HUES64 (cell line): ENCODE results near the gene SFXN2. TPM values are rescaled to one million over a fixed set of nuclear protein-coding genes. Genes with fewer than 3 reads are reported as not detected.
A peak's percentile ranks its signal among the peaks of the same experiment; 100 is the strongest.
"Not testable (repeated sequence)": the region's sequence is repeated elsewhere in the genome, so short reads cannot be mapped to it uniquely, and the experiment has no call there.

Experiments used
- H3K27ac ChIP-seq: 2 replicates; pipeline ENCODE4 v1.7.0; 2013; ENCODE audit warnings: low read depth, low read length, inconsistent platforms
- H3K27me3 ChIP-seq: 2 replicates; pipeline ENCODE4 v1.6.1; 2013; ENCODE audit warnings: mild to moderate bottlenecking, low read length; ENCODE audit not compliant: insufficient read depth
- H3K36me3 ChIP-seq: 2 replicates; pipeline ENCODE4 v1.6.1; 2013; ENCODE audit warnings: mild to moderate bottlenecking, low read length; ENCODE audit not compliant: insufficient read depth
- H3K4me1 ChIP-seq: 2 replicates; pipeline ENCODE4 v1.6.1; 2013; ENCODE audit warnings: mild to moderate bottlenecking, low read length, moderate library complexity; ENCODE audit not compliant: insufficient read depth
- H3K4me3 ChIP-seq: 2 replicates; pipeline ENCODE4 v1.5.1; 2013; ENCODE audit warnings: mild to moderate bottlenecking, low read length, moderate library complexity
- H3K9ac ChIP-seq: 2 replicates; pipeline ENCODE4 v1.6.1; 2013; ENCODE audit warnings: mild to moderate bottlenecking, low read depth, low read length
- H3K9me3 ChIP-seq: 2 replicates; pipeline ENCODE4 v1.6.1; 2013; ENCODE audit warnings: low read depth, low read length; ENCODE audit not compliant: insufficient read depth
- WGBS: fragments of 150-250, 120-280 bp; methylation state at CpG from one replicate; pipeline ENCODE4 v1.1.7; 2013; ENCODE audit warnings: missing lambda C conversion rate; 5-methylcytosine and 5-hydroxymethylcytosine counted together
- polyA plus RNA-seq, 2 experiments: library from polyadenylated mRNA; stranded (reverse); fragments of 50-300 nt; gene quantifications; one replicate each; pipeline ENCODE4 v1.2.3, GENCODE V29; 2013

SFXN2 gene, protein sequence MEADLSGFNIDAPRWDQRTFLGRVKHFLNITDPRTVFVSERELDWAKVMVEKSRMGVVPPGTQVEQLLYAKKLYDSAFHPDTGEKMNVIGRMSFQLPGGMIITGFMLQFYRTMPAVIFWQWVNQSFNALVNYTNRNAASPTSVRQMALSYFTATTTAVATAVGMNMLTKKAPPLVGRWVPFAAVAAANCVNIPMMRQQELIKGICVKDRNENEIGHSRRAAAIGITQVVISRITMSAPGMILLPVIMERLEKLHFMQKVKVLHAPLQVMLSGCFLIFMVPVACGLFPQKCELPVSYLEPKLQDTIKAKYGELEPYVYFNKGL
- polyA plus RNA-seq (2013, experiment 1 of 2), result 16.4 TPM
- 14.4 TPM for polyA plus RNA-seq (2013, experiment 2 of 2)

GRCh38 chr10:102714621-102715455 lies at the start of gene SFXN2:
TSS of gene SFXN2 (plus strand) at chr10:102714636. CDS start at chr10:102726637, 12,001 bp downstream.
- Histone ChIP-seq H3K4me3 (peak within 1 kb of the TSS; percentile 85), H3K27ac (peak within 1 kb of the TSS; percentile 82), H3K9me3 (no peaks in the 10 kb centered on the region), H3K9ac (peak within 1 kb of the TSS; percentile 91), H3K36me3 (peaks cover 7% of the 10 kb centered on the region), H3K4me1 (peaks cover 32% of the 10 kb centered on the region), H3K27me3 (no peaks in the 10 kb centered on the region)
- WGBS, result 3% methylated on average over 46 of the region's 46 CpGs

DNA sequence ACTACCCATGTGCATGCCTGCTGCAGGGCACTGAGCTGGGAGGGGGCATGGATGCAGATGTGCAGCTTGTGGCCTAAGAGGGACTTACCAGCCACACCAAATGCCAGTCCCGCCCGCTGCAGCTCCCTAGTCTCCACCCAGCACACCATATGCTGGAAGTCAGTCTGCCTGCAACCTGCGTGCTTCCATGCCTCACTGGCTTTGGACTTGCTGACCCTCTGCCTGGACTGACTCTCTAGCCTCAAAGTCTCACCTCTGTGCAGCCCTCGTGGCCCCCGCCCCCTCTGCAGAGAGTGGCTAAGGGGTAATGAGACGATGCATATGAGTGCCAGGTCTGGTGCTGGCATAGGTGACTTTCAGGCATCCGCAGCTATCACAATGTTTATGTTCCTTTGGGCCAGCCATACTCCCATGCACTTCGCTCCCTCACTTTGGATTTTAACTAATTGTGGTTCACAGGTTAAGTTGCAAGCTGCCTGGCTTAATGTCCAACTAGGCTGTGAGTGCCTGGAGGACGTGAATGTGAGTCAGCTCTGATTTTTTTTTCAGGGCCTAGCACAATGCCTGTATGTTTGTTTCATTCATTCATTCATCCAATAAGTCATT lies 48.4 kb upstream of the SFXN2 start:
- Histone ChIP-seq H3K36me3 (no peaks in the 10 kb centered on the region), H3K9ac (no peak overlapping the region), H3K27me3 (no peaks in the 10 kb centered on the region), H3K4me3 (no peak overlapping the region), H3K27ac (no peak overlapping the region), H3K9me3 (no peaks in the 10 kb centered on the region), H3K4me1 (peaks cover 11% of the 10 kb centered on the region)
- 91% methylated on average over 9 of the region's 9 CpGs for whole genome bisulfite sequencing

- not testable (repeated sequence) for H3K4me3 ChIP-seq, H3K9ac ChIP-seq, H3K27ac ChIP-seq, H3K36me3 ChIP-seq, H3K9me3 ChIP-seq, H3K27me3 ChIP-seq
- H3K4me1 ChIP-seq, result peaks cover 13% of the 10 kb centered on the region
- 99% methylated on average over 4 of the region's 4 CpGs for WGBS
Measured at GRCh38 chr10:102667411-102667810, 47.0 kb upstream of the SFXN2 start.

GRCh38 chr10:102668326-102669107 lies 45.9 kb upstream of the SFXN2 start:
- Histone ChIP-seq H3K9me3 (no peaks in the 10 kb centered on the region), H3K4me3 (no peak overlapping the region), H3K9ac (no peak overlapping the region), H3K27me3 (no peaks in the 10 kb centered on the region), H3K4me1 (peaks cover 17% of the 10 kb centered on the region), H3K36me3 (no peaks in the 10 kb centered on the region), H3K27ac (no peak overlapping the region)
- WGBS, result 87% methylated on average over 10 of the region's 10 CpGs

DNA sequence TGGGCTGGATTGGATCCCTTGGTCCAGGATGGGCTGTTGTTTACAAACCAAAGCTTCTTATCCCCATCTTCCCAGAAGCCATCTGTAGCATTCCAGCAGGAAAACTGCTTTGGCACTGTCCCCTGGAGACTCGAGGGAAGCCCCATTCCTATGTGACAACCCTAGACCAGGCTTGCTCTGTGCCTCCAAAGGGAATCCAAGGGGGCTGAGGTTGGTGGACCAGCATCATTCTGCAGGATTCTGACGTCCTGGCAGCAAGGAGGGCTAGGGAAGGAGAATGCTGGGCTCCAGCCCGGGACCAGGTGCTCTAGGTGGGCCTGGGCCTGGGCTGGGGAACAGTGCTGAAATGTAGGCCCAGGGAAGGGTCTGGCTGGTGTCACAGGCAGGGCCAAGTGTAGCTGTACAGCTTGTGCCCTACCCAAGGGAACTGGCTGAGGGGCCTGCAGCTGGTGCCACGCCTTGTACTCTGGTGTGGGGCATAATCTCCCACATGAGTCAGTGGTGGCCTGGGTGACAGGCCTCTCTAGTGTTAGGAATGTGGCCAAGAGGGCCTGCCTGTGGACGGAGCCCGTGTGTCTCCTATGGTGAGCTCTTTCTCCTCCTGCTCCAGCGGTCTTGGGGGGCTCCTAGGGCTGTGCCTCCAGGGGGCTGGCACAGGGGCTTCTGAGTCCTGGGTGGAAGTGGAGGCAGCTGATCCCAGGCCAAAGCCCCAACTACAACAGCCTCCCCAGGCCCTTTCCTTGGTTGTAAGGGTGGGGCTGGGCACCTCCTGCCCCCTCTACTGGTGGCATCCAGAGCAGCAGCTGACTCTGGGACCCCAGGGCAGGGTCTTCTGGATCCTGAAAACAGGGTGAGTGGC lies 45.0 kb upstream of the SFXN2 start:
- 77% methylated on average over 7 of the region's 7 CpGs for WGBS
- Histone ChIP-seq H3K9ac (no peak overlapping the region), H3K4me1 (peaks cover 26% of the 10 kb centered on the region), H3K27ac (no peak overlapping the region), H3K27me3 (no peaks in the 10 kb centered on the region), H3K36me3 (no peaks in the 10 kb centered on the region), H3K9me3 (no peaks in the 10 kb centered on the region), H3K4me3 (no peak overlapping the region)

DNA sequence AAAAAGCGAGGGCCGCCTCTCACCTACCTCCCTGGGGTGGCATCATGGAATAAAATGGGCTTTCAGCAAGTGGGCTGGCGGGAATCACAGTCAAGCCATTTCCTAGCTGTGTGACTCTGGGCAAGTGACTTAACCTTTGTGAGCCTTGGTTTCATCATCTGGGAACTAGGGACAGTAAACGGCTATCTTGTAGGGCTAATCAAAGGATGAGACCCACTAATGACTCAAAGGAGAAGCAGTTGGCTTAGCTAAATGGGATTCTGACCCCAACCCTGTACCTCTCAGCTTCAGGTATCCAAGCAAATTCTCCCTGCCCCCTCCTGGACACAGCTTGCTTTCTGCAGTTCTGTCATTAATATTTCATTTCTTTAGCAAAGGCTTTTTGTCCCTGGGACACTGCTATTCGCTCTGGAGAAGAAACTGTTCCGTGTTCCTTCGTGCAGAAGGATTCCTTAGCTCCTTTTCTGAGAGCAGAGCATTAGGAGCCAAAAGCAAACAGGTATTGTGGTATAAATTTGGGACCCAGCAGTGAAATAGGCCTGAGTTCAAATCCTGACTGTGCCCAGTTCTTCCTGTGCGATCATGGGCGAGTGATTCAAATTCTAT lies 44.3 kb upstream of the SFXN2 start:
- Histone ChIP-seq H3K27ac (0 out of 2 replicates have a peak overlapping the region, but pooled peaks have one; percentile 23), H3K4me3 (no peak overlapping the region), H3K9ac (no peak overlapping the region), H3K36me3 (no peaks in the 10 kb centered on the region), H3K27me3 (no peaks in the 10 kb centered on the region), H3K4me1 (peaks cover 34% of the 10 kb centered on the region), H3K9me3 (no peaks in the 10 kb centered on the region)
- 67% methylated on average over 9 of the region's 9 CpGs for WGBS

- 58% methylated on average over 6 of the region's 6 CpGs for WGBS
- peaks cover 41% of the 10 kb centered on the region for H3K4me1 ChIP-seq
- H3K9ac ChIP-seq, result peak overlapping the region; percentile 26; the same call in 1 of the 2 replicates
Measured at GRCh38 chr10:102670871-102671434, 43.5 kb upstream of the SFXN2 start.

GRCh38 chr10:102673236-102673818 lies 41.1 kb upstream of the SFXN2 start:
- Histone ChIP-seq H3K9ac (no peak overlapping the region), H3K4me3 (no peak overlapping the region), H3K9me3 (no peaks in the 10 kb centered on the region), H3K27ac (peak overlapping the region; percentile 19; the same call in 1 of the 2 replicates), H3K4me1 (peaks cover 65% of the 10 kb centered on the region), H3K36me3 (no peaks in the 10 kb centered on the region), H3K27me3 (no peaks in the 10 kb centered on the region)
- 80% methylated on average over 13 of the region's 13 CpGs for WGBS

More at GRCh38 chr10:102670871-102671434, 43.5 kb upstream of the SFXN2 start:
- Histone ChIP-seq H3K4me3 (no peak overlapping the region), H3K9me3 (no peaks in the 10 kb centered on the region), H3K27ac (peak overlapping the region; percentile 1; the same call in 1 of the 2 replicates), H3K36me3 (no peaks in the 10 kb centered on the region), H3K27me3 (no peaks in the 10 kb centered on the region)

- Histone ChIP-seq H3K27ac (peak overlapping the region; percentile 19; the same call in 1 of the 2 replicates), H3K9ac (no peak overlapping the region)
Measured at GRCh38 chr10:102673819-102674511, 40.5 kb upstream of the SFXN2 start.

More at GRCh38 chr10:102673819-102674511, 40.5 kb upstream of the SFXN2 start:
- Histone ChIP-seq H3K27me3 (no peaks in the 10 kb centered on the region), H3K9me3 (no peaks in the 10 kb centered on the region), H3K36me3 (no peaks in the 10 kb centered on the region), H3K4me1 (peaks cover 70% of the 10 kb centered on the region), H3K4me3 (peak overlapping the region; percentile 5; the same call in 1 of the 2 replicates)
- WGBS, result 28% methylated on average over 16 of the region's 19 CpGs
